Measurements from ENCODE around the gene SNAP25. TPM values are rescaled to one million over a fixed set of nuclear protein-coding genes. Genes with fewer than 3 reads are reported as not detected.

SNAP25 gene
- total RNA-seq, 1 experiment from 2014 or later = 0.62 TPM

GRCh38 chr20:10315138-10315537, 96.5 kb downstream of the SNAP25 start:
- Histone ChIP-seq H3K4me3 (ENCODE audit: insufficient read depth, low read depth, low read length) (no peak overlapping the region), H3K27me3 (ENCODE audit: control insufficient read depth, insufficient read depth, low read length) (no peaks in the 10 kb centered on the region), H3K36me3 (replicated peaks; ENCODE audit: control insufficient read depth, insufficient read depth, low read length) (no peaks in the 10 kb centered on the region)
- DNase-seq = no peak

- H3K36me3 ChIP-seq (replicated peaks; ENCODE audit: control insufficient read depth, insufficient read depth, low read length) = no peaks in the 10 kb centered on the region
- H3K27me3 ChIP-seq (ENCODE audit: control insufficient read depth, insufficient read depth, low read length) = no peaks in the 10 kb centered on the region
- no peak overlapping the region for H3K4me3 ChIP-seq (ENCODE audit: insufficient read depth, low read depth, low read length)
- no peak for DNase-seq
These were observed 98.0 kb downstream of the SNAP25 start for GRCh38 chr20:10316582-10316981.

- DNase-seq = no peak
- Histone ChIP-seq H3K36me3 (replicated peaks; ENCODE audit: control insufficient read depth, insufficient read depth, low read length) (no peaks in the 10 kb centered on the region), H3K4me3 (ENCODE audit: insufficient read depth, low read depth, low read length) (no peak overlapping the region), H3K27me3 (ENCODE audit: control insufficient read depth, insufficient read depth, low read length) (no peaks in the 10 kb centered on the region)
These were observed 99.8 kb downstream of the SNAP25 start for GRCh38 chr20:10318291-10319024.

GRCh38 chr20:10319855-10320254, 101.2 kb downstream of the SNAP25 start:
- no peak overlapping the region for H3K4me3 ChIP-seq (ENCODE audit: insufficient read depth, low read depth, low read length)
- no peaks in the 10 kb centered on the region for H3K27me3 ChIP-seq (ENCODE audit: control insufficient read depth, insufficient read depth, low read length)
- no peak for DNase-seq
- no peaks in the 10 kb centered on the region for H3K36me3 ChIP-seq (replicated peaks; ENCODE audit: control insufficient read depth, insufficient read depth, low read length)

GRCh38 chr20:10321138-10321717, 102.6 kb downstream of the SNAP25 start:
- DNase-seq = no peak
- Histone ChIP-seq H3K27me3 (ENCODE audit: control insufficient read depth, insufficient read depth, low read length) (no peaks in the 10 kb centered on the region), H3K36me3 (replicated peaks; ENCODE audit: control insufficient read depth, insufficient read depth, low read length) (no peaks in the 10 kb centered on the region), H3K4me3 (ENCODE audit: insufficient read depth, low read depth, low read length) (no peak overlapping the region)

- no peak for DNase-seq
- Histone ChIP-seq H3K36me3 (replicated peaks; ENCODE audit: control insufficient read depth, insufficient read depth, low read length) (no peaks in the 10 kb centered on the region), H3K4me3 (ENCODE audit: insufficient read depth, low read depth, low read length) (no peak overlapping the region), H3K27me3 (ENCODE audit: control insufficient read depth, insufficient read depth, low read length) (no peaks in the 10 kb centered on the region)
These were observed 103.7 kb downstream of the SNAP25 start for GRCh38 chr20:10322073-10323012.

- no peak for DNase-seq
- Histone ChIP-seq H3K4me3 (ENCODE audit: insufficient read depth, low read depth, low read length) (no peak overlapping the region), H3K27me3 (ENCODE audit: control insufficient read depth, insufficient read depth, low read length) (no peaks in the 10 kb centered on the region), H3K36me3 (replicated peaks; ENCODE audit: control insufficient read depth, insufficient read depth, low read length) (no peaks in the 10 kb centered on the region)
These were observed 105.1 kb downstream of the SNAP25 start for GRCh38 chr20:10323729-10324128.

- H3K4me3 ChIP-seq (ENCODE audit: insufficient read depth, low read depth, low read length) = no peak overlapping the region
- no peaks in the 10 kb centered on the region for H3K36me3 ChIP-seq (replicated peaks; ENCODE audit: control insufficient read depth, insufficient read depth, low read length)
- H3K27me3 ChIP-seq (ENCODE audit: control insufficient read depth, insufficient read depth, low read length) = no peaks in the 10 kb centered on the region
These were observed 105.7 kb downstream of the SNAP25 start for GRCh38 chr20:10324198-10324847.

GRCh38 chr20:10328897-10329255, 110.2 kb downstream of the SNAP25 start:
- Histone ChIP-seq H3K4me3 (ENCODE audit: insufficient read depth, low read depth, low read length) (no peak overlapping the region), H3K27me3 (ENCODE audit: control insufficient read depth, insufficient read depth, low read length) (no peaks in the 10 kb centered on the region), H3K36me3 (replicated peaks; ENCODE audit: control insufficient read depth, insufficient read depth, low read length) (no peaks in the 10 kb centered on the region)
- no peak for DNase-seq

More at GRCh38 chr20:10324198-10324847, 105.7 kb downstream of the SNAP25 start:
- no peak for DNase-seq

GRCh38 chr20:10329387-10330005, 110.9 kb downstream of the SNAP25 start:
- DNase-seq = no peak
- Histone ChIP-seq H3K36me3 (replicated peaks; ENCODE audit: control insufficient read depth, insufficient read depth, low read length) (no peaks in the 10 kb centered on the region), H3K27me3 (ENCODE audit: control insufficient read depth, insufficient read depth, low read length) (no peaks in the 10 kb centered on the region), H3K4me3 (ENCODE audit: insufficient read depth, low read depth, low read length) (no peak overlapping the region)

- no peak for DNase-seq
- no peaks in the 10 kb centered on the region for H3K36me3 ChIP-seq (replicated peaks; ENCODE audit: control insufficient read depth, insufficient read depth, low read length)
- H3K27me3 ChIP-seq (ENCODE audit: control insufficient read depth, insufficient read depth, low read length) = no peaks in the 10 kb centered on the region
- no peak overlapping the region for H3K4me3 ChIP-seq (ENCODE audit: insufficient read depth, low read depth, low read length)
These were observed 111.4 kb downstream of the SNAP25 start for GRCh38 chr20:10330071-10330470.

- no peak overlapping the region for H3K4me3 ChIP-seq (ENCODE audit: insufficient read depth, low read depth, low read length)
- H3K36me3 ChIP-seq (replicated peaks; ENCODE audit: control insufficient read depth, insufficient read depth, low read length) = no peaks in the 10 kb centered on the region
- no peak for DNase-seq
- no peaks in the 10 kb centered on the region for H3K27me3 ChIP-seq (ENCODE audit: control insufficient read depth, insufficient read depth, low read length)
These were observed 114.2 kb downstream of the SNAP25 start for GRCh38 chr20:10332656-10333415.

GRCh38 chr20:10336959-10337729, 118.5 kb downstream of the SNAP25 start:
- Histone ChIP-seq H3K36me3 (replicated peaks; ENCODE audit: control insufficient read depth, insufficient read depth, low read length) (no peaks in the 10 kb centered on the region), H3K4me3 (ENCODE audit: insufficient read depth, low read depth, low read length) (no peak overlapping the region), H3K27me3 (ENCODE audit: control insufficient read depth, insufficient read depth, low read length) (no peaks in the 10 kb centered on the region)
- no peak for DNase-seq
